ENCODE data around the gene TMTC1.
A peak's percentile ranks its signal among the peaks of the same experiment; 100 is the strongest.
"Not testable (repeated sequence)": the region's sequence is repeated elsewhere in the genome, so short reads cannot be mapped to it uniquely, and the experiment has no call there.

TMTC1 gene

GRCh38 chr12:29655861-29656260 lies 127.9 kb downstream of the TMTC1 start:
- no peaks in the 10 kb centered on the region for H3K27me3 ChIP-seq (ENCODE audit: insufficient read depth, low read length)
- H3K36me3 ChIP-seq (ENCODE audit: insufficient read depth, low read depth, low read length) = no peaks in the 10 kb centered on the region
- H3K9ac ChIP-seq (ENCODE audit: low read depth, low read length) = no peak overlapping the region
- no peak overlapping the region for H3K4me3 ChIP-seq (ENCODE audit: low read length)
- no peaks in the 10 kb centered on the region for H3K4me1 ChIP-seq (ENCODE audit: insufficient read depth, low read length)
- H3K9me3 ChIP-seq (ENCODE audit: insufficient read depth, low read depth, low read length) = no peaks in the 10 kb centered on the region
- H3K27ac ChIP-seq (ENCODE audit: low read length) = no peak overlapping the region

GRCh38 chr12:29653286-29653685 lies 130.5 kb downstream of the TMTC1 start:
- no peaks in the 10 kb centered on the region for H3K4me1 ChIP-seq (ENCODE audit: insufficient read depth, low read length)
- H3K9ac ChIP-seq (ENCODE audit: low read depth, low read length) = no peak overlapping the region
- H3K4me3 ChIP-seq (ENCODE audit: low read length) = no peak overlapping the region
- no peak overlapping the region for H3K27ac ChIP-seq (ENCODE audit: low read length)
- H3K36me3 ChIP-seq (ENCODE audit: insufficient read depth, low read depth, low read length) = no peaks in the 10 kb centered on the region
- H3K27me3 ChIP-seq (ENCODE audit: insufficient read depth, low read length) = no peaks in the 10 kb centered on the region
- H3K9me3 ChIP-seq (ENCODE audit: insufficient read depth, low read depth, low read length) = no peaks in the 10 kb centered on the region

GRCh38 chr12:29650371-29650770 lies 133.4 kb downstream of the TMTC1 start:
- H3K4me1 ChIP-seq (ENCODE audit: insufficient read depth, low read length) = no peaks in the 10 kb centered on the region
- no peak overlapping the region for H3K4me3 ChIP-seq (ENCODE audit: low read length)
- no peaks in the 10 kb centered on the region for H3K27me3 ChIP-seq (ENCODE audit: insufficient read depth, low read length)
- H3K9ac ChIP-seq (ENCODE audit: low read depth, low read length) = no peak overlapping the region
- no peaks in the 10 kb centered on the region for H3K36me3 ChIP-seq (ENCODE audit: insufficient read depth, low read depth, low read length)
- no peaks in the 10 kb centered on the region for H3K9me3 ChIP-seq (ENCODE audit: insufficient read depth, low read depth, low read length)
- H3K27ac ChIP-seq (ENCODE audit: low read length) = no peak overlapping the region

- H3K27ac ChIP-seq (ENCODE audit: low read length) = no peak overlapping the region
- no peak overlapping the region for H3K9ac ChIP-seq (ENCODE audit: low read depth, low read length)
- H3K4me3 ChIP-seq (ENCODE audit: low read length) = no peak overlapping the region
- H3K9me3 ChIP-seq (ENCODE audit: insufficient read depth, low read depth, low read length) = no peaks in the 10 kb centered on the region
- no peaks in the 10 kb centered on the region for H3K27me3 ChIP-seq (ENCODE audit: insufficient read depth, low read length)
- H3K4me1 ChIP-seq (ENCODE audit: insufficient read depth, low read length) = no peaks in the 10 kb centered on the region
- H3K36me3 ChIP-seq (ENCODE audit: insufficient read depth, low read depth, low read length) = no peaks in the 10 kb centered on the region
Observed at GRCh38 chr12:29649722-29650121, 134.0 kb downstream of the TMTC1 start.

- no peak overlapping the region for H3K4me3 ChIP-seq (ENCODE audit: low read length)
- H3K4me1 ChIP-seq (ENCODE audit: insufficient read depth, low read length) = peaks cover 14% of the 10 kb centered on the region; the same call in 1 of the 2 replicates
- H3K36me3 ChIP-seq (ENCODE audit: insufficient read depth, low read depth, low read length) = no peaks in the 10 kb centered on the region
- no peaks in the 10 kb centered on the region for H3K27me3 ChIP-seq (ENCODE audit: insufficient read depth, low read length)
- H3K9ac ChIP-seq (ENCODE audit: low read depth, low read length) = no peak overlapping the region
- no peaks in the 10 kb centered on the region for H3K9me3 ChIP-seq (ENCODE audit: insufficient read depth, low read depth, low read length)
- no peak overlapping the region for H3K27ac ChIP-seq (ENCODE audit: low read length)
Observed at GRCh38 chr12:29644536-29645162, 139.1 kb downstream of the TMTC1 start.

- Histone ChIP-seq H3K4me3 (ENCODE audit: low read length) (no peak overlapping the region), H3K27me3 (ENCODE audit: insufficient read depth, low read length) (no peaks in the 10 kb centered on the region), H3K9ac (ENCODE audit: low read depth, low read length) (peak overlapping the region; percentile 11; the same call in 1 of the 2 replicates), H3K9me3 (ENCODE audit: insufficient read depth, low read depth, low read length) (no peaks in the 10 kb centered on the region), H3K36me3 (ENCODE audit: insufficient read depth, low read depth, low read length) (no peaks in the 10 kb centered on the region), H3K27ac (ENCODE audit: low read length) (no peak overlapping the region), H3K4me1 (ENCODE audit: insufficient read depth, low read length) (peaks cover 14% of the 10 kb centered on the region; the same call in 1 of the 2 replicates)
Observed at GRCh38 chr12:29640589-29641345, 143.0 kb downstream of the TMTC1 start.

- H3K36me3 ChIP-seq (ENCODE audit: insufficient read depth, low read depth, low read length) = no peaks in the 10 kb centered on the region
- H3K4me3 ChIP-seq (ENCODE audit: low read length) = no peak overlapping the region
- peak overlapping the region; percentile 11; the same call in 1 of the 2 replicates for H3K9ac ChIP-seq (ENCODE audit: low read depth, low read length)
- H3K27ac ChIP-seq (ENCODE audit: low read length) = no peak overlapping the region
- H3K27me3 ChIP-seq (ENCODE audit: insufficient read depth, low read length) = no peaks in the 10 kb centered on the region
- peaks cover 17% of the 10 kb centered on the region; the same call in 1 of the 2 replicates for H3K4me1 ChIP-seq (ENCODE audit: insufficient read depth, low read length)
- no peaks in the 10 kb centered on the region for H3K9me3 ChIP-seq (ENCODE audit: insufficient read depth, low read depth, low read length)
Observed at GRCh38 chr12:29639893-29640495, 143.7 kb downstream of the TMTC1 start.

- H3K9me3 ChIP-seq (ENCODE audit: insufficient read depth, low read depth, low read length) = no peaks in the 10 kb centered on the region
- H3K36me3 ChIP-seq (ENCODE audit: insufficient read depth, low read depth, low read length) = no peaks in the 10 kb centered on the region
- H3K9ac ChIP-seq (ENCODE audit: low read depth, low read length) = no peak overlapping the region
- H3K4me1 ChIP-seq (ENCODE audit: insufficient read depth, low read length) = peaks cover 31% of the 10 kb centered on the region; the same call in 1 of the 2 replicates
- H3K4me3 ChIP-seq (ENCODE audit: low read length) = no peak overlapping the region
- H3K27ac ChIP-seq (ENCODE audit: low read length) = no peak overlapping the region
- no peaks in the 10 kb centered on the region for H3K27me3 ChIP-seq (ENCODE audit: insufficient read depth, low read length)
Observed at GRCh38 chr12:29638528-29638927, 145.2 kb downstream of the TMTC1 start.

- Histone ChIP-seq H3K4me1 (ENCODE audit: insufficient read depth, low read length) (peaks cover 17% of the 10 kb centered on the region; the same call in 1 of the 2 replicates), H3K4me3 (ENCODE audit: low read length) (no peak overlapping the region), H3K27ac (ENCODE audit: low read length) (no peak overlapping the region), H3K9me3 (ENCODE audit: insufficient read depth, low read depth, low read length) (no peaks in the 10 kb centered on the region), H3K36me3 (ENCODE audit: insufficient read depth, low read depth, low read length) (no peaks in the 10 kb centered on the region), H3K27me3 (ENCODE audit: insufficient read depth, low read length) (no peaks in the 10 kb centered on the region), H3K9ac (ENCODE audit: low read depth, low read length) (no peak overlapping the region)
Observed at GRCh38 chr12:29634057-29634456, 149.7 kb downstream of the TMTC1 start.

- not testable (repeated sequence) for H3K9me3 ChIP-seq (ENCODE audit: insufficient read depth, low read depth, low read length); H3K27me3 ChIP-seq (ENCODE audit: insufficient read depth, low read length); H3K36me3 ChIP-seq (ENCODE audit: insufficient read depth, low read depth, low read length); H3K9ac ChIP-seq (ENCODE audit: low read depth, low read length); H3K27ac ChIP-seq (ENCODE audit: low read length); H3K4me3 ChIP-seq (ENCODE audit: low read length)
- peaks cover 29% of the 10 kb centered on the region; the same call in 1 of the 2 replicates for H3K4me1 ChIP-seq (ENCODE audit: insufficient read depth, low read length)
Observed at GRCh38 chr12:29630164-29630563, 153.6 kb downstream of the TMTC1 start.

- Histone ChIP-seq H3K9ac (ENCODE audit: low read depth, low read length) (no peak overlapping the region), H3K36me3 (ENCODE audit: insufficient read depth, low read depth, low read length) (0 out of 2 replicates have a peak, but pooled peaks cover 4% of the 10 kb centered on the region), H3K27me3 (ENCODE audit: insufficient read depth, low read length) (no peaks in the 10 kb centered on the region), H3K4me1 (ENCODE audit: insufficient read depth, low read length) (peaks cover 17% of the 10 kb centered on the region; the same call in 1 of the 2 replicates), H3K9me3 (ENCODE audit: insufficient read depth, low read depth, low read length) (no peaks in the 10 kb centered on the region), H3K27ac (ENCODE audit: low read length) (no peak overlapping the region), H3K4me3 (ENCODE audit: low read length) (no peak overlapping the region)
Observed at GRCh38 chr12:29627221-29627620, 156.5 kb downstream of the TMTC1 start.

All from iPS-20b (cell line).